Activated CD8-positive, alpha-beta memory T cell treated with anti-CD3 and anti-CD28 coated beads, Interleukin-2, amount 50 U/mL, for 1 hour (primary cell): ENCODE data around the gene PCGF3.
"Not testable (repeated sequence)": the region's sequence is repeated elsewhere in the genome, so short reads cannot be mapped to it uniquely, and the experiment has no call there.

Experiments
- DNase-seq: peaks from one replicate; pipeline ENCODE4 v3.0.0-alpha.2; 2020; ENCODE audit errors: extremely low read depth

The PCGF3 gene

GRCh38 chr4:683247-683897 lies 22.3 kb upstream of the PCGF3 start:
- DNase-seq = no peak

GRCh38 chr4:683982-684622 lies 21.5 kb upstream of the PCGF3 start:
- DNase-seq = no peak

- DNase-seq = no peak
These were observed 20.9 kb upstream of the PCGF3 start for GRCh38 chr4:684623-685327.

- DNase-seq = no peak
These were observed 19.8 kb upstream of the PCGF3 start for GRCh38 chr4:685679-686412.

GRCh38 chr4:686413-687040 lies 19.1 kb upstream of the PCGF3 start:
- DNase-seq = no peak

GRCh38 chr4:687048-687970 lies 18.3 kb upstream of the PCGF3 start:
- DNase-seq = no peak

- DNase-seq = no peak
These were observed 17.4 kb upstream of the PCGF3 start for GRCh38 chr4:687971-688853.

GRCh38 chr4:688854-689681 lies 16.6 kb upstream of the PCGF3 start, which contains the start of gene SLC49A3:
TSS of gene SLC49A3 (minus strand) at chr4:689151. CDS start at chr4:689127, 24 bp downstream.
- DNase-seq = no peak

- no peak for DNase-seq
These were observed 15.9 kb upstream of the PCGF3 start for GRCh38 chr4:689723-690122.

GRCh38 chr4:692771-693554 lies 12.7 kb upstream of the PCGF3 start:
- DNase-seq = no peak

- not testable (repeated sequence) for DNase-seq
These were observed 11.2 kb upstream of the PCGF3 start for GRCh38 chr4:694341-694940.

- DNase-seq = no peak
These were observed 5.6 kb upstream of the PCGF3 start for GRCh38 chr4:699816-700580.

- no peak for DNase-seq
These were observed 4.9 kb upstream of the PCGF3 start for GRCh38 chr4:700587-701264.

GRCh38 chr4:702618-703048 lies 3.0 kb upstream of the PCGF3 start:
- no peak for DNase-seq

- no peak for DNase-seq
These were observed 2.1 kb upstream of the PCGF3 start for GRCh38 chr4:703336-704197.
